Erythroblast (primary cell): ENCODE results near the gene SLC19A3.
"Not testable (repeated sequence)": the region's sequence is repeated elsewhere in the genome, so short reads cannot be mapped to it uniquely, and the experiment has no call there.

Experiments
- GATA1 ChIP-seq: IDR thresholded peaks from 2 replicates; pipeline ENCODE4 v1.6.1; 2011; ENCODE audit warnings: low read depth, mild to moderate bottlenecking, control low read depth, low read length, moderate library complexity
- POLR2A ChIP-seq: IDR thresholded peaks from 2 replicates; pipeline ENCODE4 v1.6.1; 2011; ENCODE audit warnings: mild to moderate bottlenecking, low read length

GRCh38 chr2:227722821-227723220 lies 5.0 kb upstream of the SLC19A3 start:
- not testable (repeated sequence) for TF ChIP-seq POLR2A, GATA1
